MCF 10A (cell line): ENCODE results near the gene ROM1. TPM values are rescaled to one million over a fixed set of nuclear protein-coding genes. Genes with fewer than 3 reads are reported as not detected.
A peak's percentile ranks its signal among the peaks of the same experiment; 100 is the strongest.

Experiments used
- BruUV-seq: library from RNA; stranded (reverse); fragments of 400-500 nt; replicated peaks from 2 replicates; lab custom pipeline; 2021; lab: Mats Ljungman, UMichigan
- CTCF ChIA-PET: fragments of 300-600 bp; sonication (Branson Sonifier 250); formaldehyde crosslinking; extraction: SDS; loops from one replicate; lab custom pipeline; 2021; ENCODE audit warnings: antibody characterized with exemption, inconsistent platforms; lab: Yijun Ruan, JAX
- POLR2A ChIA-PET: fragments of 300-600, 350-650 bp; sonication (Branson Sonifier 250); formaldehyde crosslinking; extraction: SDS; loops from one replicate; lab custom pipeline; 2020; ENCODE audit warnings: antibody characterized with exemption, inconsistent platforms; lab: Yijun Ruan, JAX
- DNase-seq: peaks from one replicate; pipeline ENCODE4 v3.0.0-alpha.2; 2018; ENCODE audit not compliant: unreplicated experiment
- H3K27ac Mint-ChIP-seq: one replicate; pipeline ENCODE4 v1.8.0; 2022; ENCODE audit warnings: mild to moderate bottlenecking, low read depth, mixed read lengths; ENCODE audit not compliant: unreplicated experiment
- H3K27me3 Mint-ChIP-seq: one replicate; pipeline ENCODE4 v1.8.0; 2022; ENCODE audit warnings: mixed read lengths; ENCODE audit not compliant: insufficient read depth, unreplicated experiment
- H3K36me3 Mint-ChIP-seq: one replicate; pipeline ENCODE4 v1.8.0; 2022; ENCODE audit warnings: mild to moderate bottlenecking, moderate library complexity, mixed read lengths; ENCODE audit not compliant: insufficient read depth, unreplicated experiment
- H3K4me1 Mint-ChIP-seq: one replicate; pipeline ENCODE4 v1.8.0; 2022; ENCODE audit warnings: mixed read lengths; ENCODE audit not compliant: insufficient read depth, unreplicated experiment
- H3K4me3 Mint-ChIP-seq: one replicate; pipeline ENCODE4 v1.8.0; 2022; ENCODE audit warnings: mild to moderate bottlenecking, moderate library complexity, mixed read lengths; ENCODE audit not compliant: unreplicated experiment
- H3K9me3 Mint-ChIP-seq: one replicate; pipeline ENCODE4 v1.8.0; 2022; ENCODE audit warnings: mixed read lengths; ENCODE audit not compliant: unreplicated experiment
- CTCF ChIP-seq: fragments of 200-600 bp; IDR thresholded peaks from one replicate; pipeline ENCODE4 v1.8.0; 2022; ENCODE audit warnings: antibody characterized with exemption, mild to moderate bottlenecking; ENCODE audit not compliant: unreplicated experiment
- intact Hi-C: fragments of 100-400 bp; cut with micrococcal nuclease; formaldehyde crosslinking; loops from 2 replicates; pipeline ENCODE4 v1.14.1; 2022
- total RNA-seq: library from RNA; stranded (reverse); gene quantifications from 2 replicates; pipeline ENCODE4 v1.2.3, GENCODE V29; 2022

The ROM1 gene
- total RNA-seq, 1 experiment from 2014 or later, result 2.9 TPM

- Mint-ChIP-seq H3K9me3 (no peaks in the 10 kb centered on the region), H3K27ac (peak overlapping the region; percentile 100), H3K4me3 (peak overlapping the region; percentile 100), H3K36me3 (peaks cover 73% of the 10 kb centered on the region), H3K27me3 (no peaks in the 10 kb centered on the region), H3K4me1 (peaks cover 30% of the 10 kb centered on the region)
- TSS peak; percentile 76 for BruUV-seq
- no peak for TF ChIP-seq CTCF
- no peak for DNase-seq
- intact Hi-C loops, result loop anchor here (1.0 to 5.0 kb wide), 2 partner anchors 17 to 38 kb away; partner anchors contain the start of genes EML3, ROM1 and TUT1
- CTCF ChIA-PET, result interaction anchor here (0.6 to 1.3 kb wide), 11 partner anchors 14 to 179 kb away, joined by 3 to 5 read pairs (median 3); partner anchors contain the start of gene TUT1
- POLR2A ChIA-PET, result interaction anchor here (0.6 to 6.9 kb wide), 52 partner anchors 8 to 997 kb away, joined by 3 to 164 read pairs (median 6); partner anchors contain the start of genes AHNAK, B3GAT3, C11orf98 and CSKMT
These were observed 38.5 kb upstream of the ROM1 start for GRCh38 chr11:62574363-62575071.

- ChIA-PET POLR2A (interaction anchor here (0.7 to 6.9 kb wide), 15 partner anchors 14 to 266 kb away, joined by 3 to 164 read pairs (median 9); partner anchors contain the start of genes AHNAK, B3GAT3, GANAB and MTA2), CTCF (interaction anchor here (0.6 to 1.3 kb wide), 5 partner anchors 16 to 117 kb away, joined by 3 to 5 read pairs (median 3); partner anchors contain the start of gene TUT1)
- peaks cover 72% of the 10 kb centered on the region for H3K36me3 Mint-ChIP-seq
- intact Hi-C loops, result no loop called here
- peak overlapping the region; percentile 100 for H3K4me3 Mint-ChIP-seq
- no peaks in the 10 kb centered on the region for H3K27me3 Mint-ChIP-seq
- peaks cover 30% of the 10 kb centered on the region for H3K4me1 Mint-ChIP-seq
- TF ChIP-seq CTCF, result no peak
- no TSS peak for BruUV-seq
- H3K27ac Mint-ChIP-seq, result peak overlapping the region; percentile 100
- H3K9me3 Mint-ChIP-seq, result no peaks in the 10 kb centered on the region
- no peak for DNase-seq
These were observed 37.9 kb upstream of the ROM1 start for GRCh38 chr11:62575156-62575555.

- DNase-seq, result no peak
- intact Hi-C loops, result no loop called here
- no TSS peak for BruUV-seq
- POLR2A ChIA-PET, result interaction anchor here (1.1 to 5.4 kb wide), 6 partner anchors 9 to 265 kb away, joined by 3 to 85 read pairs (median 19); partner anchors contain the start of genes AHNAK, B3GAT3 and MTA2
- Mint-ChIP-seq H3K4me3 (peak overlapping the region; percentile 100), H3K27me3 (no peaks in the 10 kb centered on the region), H3K4me1 (peaks cover 29% of the 10 kb centered on the region), H3K36me3 (peaks cover 72% of the 10 kb centered on the region), H3K9me3 (no peaks in the 10 kb centered on the region), H3K27ac (no peak overlapping the region)
- CTCF ChIA-PET, result no interaction called here
- TF ChIP-seq CTCF, result no peak
These were observed 37.2 kb upstream of the ROM1 start for GRCh38 chr11:62575837-62576236.

GRCh38 chr11:62577046-62577714 is 35.9 kb upstream of the ROM1 start:
- peaks cover 15% of the 10 kb centered on the region for H3K4me1 Mint-ChIP-seq
- no peaks in the 10 kb centered on the region for H3K9me3 Mint-ChIP-seq
- intact Hi-C loops, result no loop called here
- BruUV-seq, result no TSS peak
- DNase-seq, result no peak
- ChIA-PET CTCF (interaction anchor here (0.6 kb wide), 2 partner anchors 24 to 328 kb away, joined by 3 read pairs; no protein-coding TSS in a partner anchor), POLR2A (interaction anchor here (4.6 kb wide), 1 partner anchor 14 kb away, joined by 22 read pairs; the partner anchor contains the start of gene TUT1)
- no peak overlapping the region for H3K4me3 Mint-ChIP-seq
- no peaks in the 10 kb centered on the region for H3K27me3 Mint-ChIP-seq
- H3K27ac Mint-ChIP-seq, result no peak overlapping the region
- no peak for TF ChIP-seq CTCF
- H3K36me3 Mint-ChIP-seq, result peaks cover 68% of the 10 kb centered on the region
